NOMO-1 treated with dmso at 0.1 percent for 144 hours (cell line): ENCODE measurements around the gene WDR1.

Experiments used
- DNase-seq: peaks from one replicate; lab custom pipeline; 2025; ENCODE audit not compliant: unreplicated experiment; lab: John Stamatoyannopoulos, UW

WDR1 gene

GRCh38 chr4:10116569-10117358, at the start of gene WDR1:
Gene WDR1 (minus strand): TSS chr4:10116799. CDS start chr4:10116666, 133 bp downstream.
- DNase-seq, result peak; percentile 93

GRCh38 chr4:10164877-10165283, 48.3 kb upstream of the WDR1 start:
- no peak for DNase-seq

GRCh38 chr4:10163296-10163695, 46.7 kb upstream of the WDR1 start:
- no peak for DNase-seq

DNA sequence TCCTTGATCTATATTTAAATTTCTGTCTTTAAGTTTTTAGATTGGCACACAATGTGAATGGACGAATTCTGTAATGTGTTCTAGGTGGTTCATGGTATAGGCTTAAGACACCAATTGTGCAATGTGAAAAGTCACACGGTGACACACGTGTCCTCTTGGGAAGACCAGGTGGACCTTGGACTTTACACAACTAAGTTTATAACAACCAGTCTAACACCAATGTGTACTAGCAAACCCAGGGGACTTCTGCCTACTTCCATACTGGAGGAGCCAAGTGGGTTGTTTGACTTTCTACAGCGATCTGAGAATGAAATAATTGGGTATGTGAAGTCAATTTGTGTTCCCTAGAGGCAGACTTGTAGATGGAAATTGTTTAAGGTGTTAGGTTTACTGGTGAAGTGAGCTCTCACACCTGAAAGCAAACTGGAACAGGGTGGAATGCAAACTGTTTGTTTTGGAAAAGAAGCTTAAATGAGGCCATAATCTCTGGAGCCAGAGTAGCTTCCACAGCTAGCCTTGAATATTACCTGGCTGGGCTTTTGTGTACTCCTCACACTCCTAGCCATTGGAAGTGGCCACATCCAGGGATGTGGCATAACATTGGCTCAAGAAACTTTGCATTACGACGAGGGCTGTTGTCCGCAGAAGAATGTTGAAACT, 45.9 kb upstream of the WDR1 start:
- no peak for DNase-seq

DNA sequence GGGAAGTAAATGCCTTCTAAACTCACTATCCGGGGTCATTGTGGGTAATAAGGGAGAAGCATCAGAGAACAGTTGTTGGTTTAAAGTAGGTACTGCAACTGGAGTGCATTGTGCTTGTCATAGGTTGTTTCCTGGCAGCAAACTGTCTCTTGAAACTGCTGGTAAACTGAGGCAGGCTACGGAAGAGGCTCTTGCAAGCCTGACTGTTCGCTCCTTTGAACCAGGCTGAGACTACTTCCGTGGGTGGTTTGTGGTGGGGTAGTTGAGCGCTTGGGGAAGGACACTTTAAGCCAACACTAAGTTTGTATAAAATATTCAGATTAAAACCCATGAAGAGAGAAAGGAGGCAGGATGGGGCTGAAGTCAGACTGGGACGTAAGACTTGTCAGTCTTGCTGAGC, 45.2 kb upstream of the WDR1 start:
- no peak for DNase-seq

DNA sequence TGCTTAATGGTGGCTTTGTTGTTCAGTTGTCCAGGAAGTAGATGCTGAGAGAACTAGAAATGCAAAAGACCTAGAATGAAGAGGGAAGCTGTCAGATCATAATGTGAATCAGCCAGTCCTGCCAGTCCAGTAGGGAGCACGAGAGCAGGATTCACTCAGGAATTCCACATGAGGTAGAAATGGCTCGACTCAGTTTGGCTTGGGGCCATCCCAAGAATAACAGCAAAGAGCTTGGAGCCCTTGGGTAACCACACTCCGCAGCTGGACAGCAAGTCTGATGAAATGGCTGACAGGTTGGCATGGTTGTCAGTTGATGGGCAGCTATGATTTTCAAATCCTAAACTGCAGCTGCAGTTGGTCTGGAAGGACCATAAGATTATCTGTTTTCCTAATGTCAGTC, 44.5 kb upstream of the WDR1 start:
- DNase-seq, result no peak

- DNase-seq, result no peak
These were observed 43.8 kb upstream of the WDR1 start for GRCh38 chr4:10160281-10160856.

GRCh38 chr4:10159671-10160070, 43.1 kb upstream of the WDR1 start:
- DNase-seq, result no peak

DNA sequence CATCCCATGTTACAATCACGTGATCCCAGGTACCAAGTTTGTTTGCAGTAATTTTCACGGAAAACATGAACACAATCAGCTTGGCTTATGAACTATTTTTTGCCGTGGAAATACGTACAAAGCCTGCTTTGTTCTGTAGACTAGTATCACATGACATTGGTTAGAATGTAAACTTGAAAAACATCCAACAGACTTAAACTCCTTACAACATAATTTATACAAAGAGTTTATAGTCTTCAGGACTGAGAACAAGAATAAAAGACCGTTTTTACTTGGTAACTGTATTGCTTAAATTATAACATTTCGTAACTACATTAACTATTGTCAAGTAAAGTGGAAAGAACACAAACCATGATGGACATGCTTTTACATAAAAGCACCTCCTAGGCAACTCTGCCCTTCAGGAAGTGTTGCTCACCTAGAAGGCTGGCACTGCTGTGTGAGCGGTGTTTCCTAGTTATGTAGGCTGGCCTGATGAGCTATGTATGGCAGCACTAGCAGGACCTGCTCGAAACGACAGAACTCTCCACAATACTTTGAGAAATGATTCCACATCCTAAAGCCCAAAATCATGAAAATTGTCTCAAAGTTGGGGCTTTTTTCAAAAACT, 41.8 kb upstream of the WDR1 start:
- DNase-seq, result no peak

- no peak for DNase-seq
These were observed 41.1 kb upstream of the WDR1 start for GRCh38 chr4:10157478-10158332.

DNA sequence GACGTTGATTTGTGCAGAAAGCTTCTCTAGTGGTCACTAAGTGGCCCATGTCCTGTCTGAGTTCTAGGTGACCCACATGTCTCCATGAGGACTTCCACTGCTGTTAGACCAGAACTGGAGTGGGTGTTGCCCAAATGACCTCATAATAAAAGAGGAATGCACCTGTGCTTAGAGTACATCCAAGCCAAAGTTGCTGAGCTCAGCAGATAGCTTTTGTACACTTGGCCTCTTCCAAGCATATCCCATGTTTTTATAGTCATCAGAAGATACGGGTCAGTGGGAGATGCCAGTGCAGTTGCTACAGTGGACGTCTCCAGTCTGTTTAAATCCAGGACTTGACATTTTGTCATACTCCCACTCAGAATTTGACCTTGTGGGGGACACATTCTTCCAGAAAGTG, 37.6 kb upstream of the WDR1 start:
- DNase-seq, result no peak

- no peak for DNase-seq
These were observed 36.6 kb upstream of the WDR1 start for GRCh38 chr4:10153161-10153560.

- DNase-seq, result no peak
These were observed 34.6 kb upstream of the WDR1 start for GRCh38 chr4:10151182-10151581.

GRCh38 chr4:10144966-10145365, 28.4 kb upstream of the WDR1 start:
- DNase-seq, result no peak

GRCh38 chr4:10144479-10144878, 27.9 kb upstream of the WDR1 start:
- no peak for DNase-seq

GRCh38 chr4:10143171-10143570, 26.6 kb upstream of the WDR1 start:
- DNase-seq, result no peak

- no peak for DNase-seq
These were observed 24.5 kb upstream of the WDR1 start for GRCh38 chr4:10140866-10141759.

GRCh38 chr4:10139518-10139917, 22.9 kb upstream of the WDR1 start:
- no peak for DNase-seq

DNA sequence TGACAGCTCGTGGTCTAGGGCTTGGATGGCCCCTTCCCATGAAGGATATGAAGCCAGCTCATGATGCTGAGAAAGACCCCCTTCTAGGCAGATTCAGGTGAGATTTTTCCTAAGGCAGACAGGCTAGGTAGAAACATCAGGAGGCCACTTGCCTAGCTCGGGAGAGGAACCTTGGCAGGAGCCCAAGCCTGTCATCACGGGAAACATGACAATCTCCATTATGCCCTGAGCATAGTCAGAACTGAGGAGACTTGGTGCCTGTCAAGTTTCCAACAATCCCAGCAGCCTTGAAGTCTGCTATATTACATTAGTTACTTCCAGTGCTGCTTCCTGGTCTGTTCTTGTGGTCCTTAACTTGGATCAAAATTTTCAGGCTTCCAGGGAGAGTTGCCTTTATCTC, 18.7 kb upstream of the WDR1 start:
- no peak for DNase-seq

DNA sequence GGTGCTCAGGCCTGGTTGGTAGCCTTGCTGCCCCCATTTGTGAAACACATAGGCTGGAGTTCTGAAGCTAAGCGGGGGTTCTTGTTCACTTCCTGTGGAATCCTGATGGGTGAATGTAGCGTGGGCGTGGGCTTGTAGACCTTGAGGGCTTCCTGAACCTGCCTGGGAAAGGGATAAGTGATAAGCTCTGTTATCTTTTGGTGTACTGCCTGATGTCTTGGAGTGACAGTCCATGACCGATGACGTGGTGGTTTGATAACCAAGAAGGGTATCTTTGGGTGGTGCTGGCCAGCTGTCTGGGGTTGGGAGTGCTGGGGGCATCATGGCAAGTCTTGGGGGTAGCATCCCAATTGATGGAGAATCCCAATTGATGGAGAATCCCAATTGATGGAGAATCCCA, 17.5 kb upstream of the WDR1 start:
- DNase-seq, result no peak
